SW 1271 (cell line): ENCODE data around the gene SRSF3.

ENCODE experiments used
- DNase-seq, 2 experiments: peaks; one replicate each; lab custom pipeline; 2025; lab: John Stamatoyannopoulos, UW

Gene SRSF3

GRCh38 chr6:36623547-36624459 is 29.6 kb downstream of the SRSF3 start:
- peak; percentile 27 to 68 for DNase-seq

- DNase-seq = no peak
Measured at GRCh38 chr6:36624461-36625157, 30.4 kb downstream of the SRSF3 start.

- no peak for DNase-seq
Measured at GRCh38 chr6:36625158-36625919, 31.2 kb downstream of the SRSF3 start.

- no peak for DNase-seq
Measured at GRCh38 chr6:36626636-36627035, 32.5 kb downstream of the SRSF3 start.

- no peak for DNase-seq
Measured at GRCh38 chr6:36627141-36627540, 33.0 kb downstream of the SRSF3 start.

GRCh38 chr6:36627801-36628246 is 33.7 kb downstream of the SRSF3 start:
- no peak for DNase-seq

- no peak for DNase-seq
Measured at GRCh38 chr6:36629784-36630183, 35.6 kb downstream of the SRSF3 start.

GRCh38 chr6:36631326-36632011 is 37.3 kb downstream of the SRSF3 start:
- no peak for DNase-seq

GRCh38 chr6:36633370-36633769 is 39.2 kb downstream of the SRSF3 start:
- DNase-seq = no peak

GRCh38 chr6:36633915-36634314 is 39.8 kb downstream of the SRSF3 start:
- no peak for DNase-seq

GRCh38 chr6:36634317-36635108 is 40.4 kb downstream of the SRSF3 start:
- DNase-seq = no peak

- no peak for DNase-seq
Measured at GRCh38 chr6:36636283-36636682, 42.1 kb downstream of the SRSF3 start.

- no peak for DNase-seq
Measured at GRCh38 chr6:36636687-36637418, 42.7 kb downstream of the SRSF3 start.

GRCh38 chr6:36638579-36638978 is 44.4 kb downstream of the SRSF3 start:
- no peak for DNase-seq

GRCh38 chr6:36639171-36639808 is 45.1 kb downstream of the SRSF3 start:
- DNase-seq = no peak

- no peak for DNase-seq
Measured at GRCh38 chr6:36641543-36641942, 47.4 kb downstream of the SRSF3 start.

GRCh38 chr6:36642913-36643817 is 49.0 kb downstream of the SRSF3 start:
- peak in 1 of 2 experiments; percentile 30 for DNase-seq

GRCh38 chr6:36643977-36644376 is 49.8 kb downstream of the SRSF3 start:
- no peak for DNase-seq

GRCh38 chr6:36649086-36649485 is 54.9 kb downstream of the SRSF3 start:
- DNase-seq = no peak
